ENCODE measurements around the gene ZNF501. TPM values are rescaled to one million over a fixed set of nuclear protein-coding genes. Genes with fewer than 3 reads are reported as not detected.
A peak's percentile ranks its signal among the peaks of the same experiment; 100 is the strongest.

The ZNF501 gene
- total RNA-seq, 1 experiment from 2014 or later = 4.9 TPM

DNA sequence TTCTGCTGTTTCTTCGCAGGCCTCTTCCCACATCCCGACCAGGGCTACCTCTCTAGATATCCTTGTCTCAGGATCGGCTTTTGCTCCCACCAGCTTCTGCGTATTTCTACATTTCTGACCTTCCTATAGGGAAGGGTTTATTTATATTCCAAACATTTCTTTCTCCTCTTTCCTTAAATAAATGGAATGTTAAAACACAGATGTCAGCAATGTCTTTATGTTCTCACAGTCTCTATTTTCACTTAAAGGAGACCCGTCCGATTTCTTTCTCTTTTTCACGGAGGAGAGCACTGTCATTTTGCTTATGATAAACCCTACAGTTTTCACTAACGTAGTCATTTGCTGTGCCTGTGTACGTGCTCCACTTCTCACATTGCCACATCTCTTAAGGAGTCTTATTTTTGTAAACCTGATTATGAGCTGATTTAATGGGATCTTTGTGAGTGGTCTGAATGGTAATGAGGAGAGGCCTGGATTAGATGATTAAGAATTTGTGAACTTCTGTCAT, 32.8 kb downstream of the ZNF501 start:
- Histone ChIP-seq H3K14ac (ENCODE audit: insufficient read depth, low read length) (peak overlapping the region; percentile 98), H2BK20ac (ENCODE audit: low read depth, low read length, poor library complexity, severe bottlenecking) (no peak overlapping the region), H2BK120ac (ENCODE audit: low read depth, low read length, poor library complexity, severe bottlenecking) (no peak overlapping the region), H4K5ac (ENCODE audit: insufficient read length, low read depth, low read length) (no peak overlapping the region), H3K27ac (ENCODE audit: insufficient read length, low read depth, low read length) (peak overlapping the region; percentile 77), H3K9ac (ENCODE audit: extremely low read depth, insufficient read length, low read length) (peak overlapping the region; percentile 92), H3K27me3 (ENCODE audit: insufficient read depth, low read length) (no peaks in the 10 kb centered on the region), H4K20me1 (ENCODE audit: control insufficient read depth, insufficient read depth, insufficient read length) (no peaks in the 10 kb centered on the region), H2BK5ac (ENCODE audit: insufficient read length, low read length) (no peak overlapping the region), H3T11ph (ENCODE audit: low read length) (no peak overlapping the region), H3K9me3 (ENCODE audit: control insufficient read depth, low read depth, low read length) (peaks cover 3% of the 10 kb centered on the region), H3K23ac (ENCODE audit: insufficient read length, low read depth, low read length) (no peak overlapping the region), H2AK5ac (ENCODE audit: insufficient read length, low read length) (no peak overlapping the region), H3K79me2 (ENCODE audit: insufficient read depth, low read length) (peaks cover 17% of the 10 kb centered on the region; the same call in 1 of the 2 replicates), H4K8ac (replicated peaks; ENCODE audit: insufficient read length, low read depth, low read length) (no peak overlapping the region), H2BK15ac (ENCODE audit: low read depth, low read length) (no peak overlapping the region), H3K79me1 (ENCODE audit: insufficient read depth, low read depth, low read length, poor library complexity, severe bottlenecking) (peaks cover 6% of the 10 kb centered on the region), H3K4me2 (ENCODE audit: insufficient read depth, insufficient read length, low read length) (peak overlapping the region; percentile 78), H3K4ac (ENCODE audit: low read depth, low read length) (no peak overlapping the region; the same call in 1 of the 2 replicates), H3K18ac (ENCODE audit: insufficient read length, low read depth, low read length) (peak overlapping the region; percentile 97), H3K4me1 (ENCODE audit: insufficient read depth, low read length) (no peaks in the 10 kb centered on the region), H4K91ac (ENCODE audit: insufficient read length, low read depth, low read length) (no peak overlapping the region), H3K56ac (ENCODE audit: insufficient read length, low read depth, low read length) (no peak overlapping the region), H3K23me2 (ENCODE audit: insufficient read length, low read depth, low read length, poor library complexity, severe bottlenecking) (peaks cover 3% of the 10 kb centered on the region), H2BK12ac (ENCODE audit: insufficient read length, low read depth, low read length) (no peak overlapping the region), H2AFZ (ENCODE audit: low read length) (no peak overlapping the region)
- TF ChIP-seq, protein P1, sequence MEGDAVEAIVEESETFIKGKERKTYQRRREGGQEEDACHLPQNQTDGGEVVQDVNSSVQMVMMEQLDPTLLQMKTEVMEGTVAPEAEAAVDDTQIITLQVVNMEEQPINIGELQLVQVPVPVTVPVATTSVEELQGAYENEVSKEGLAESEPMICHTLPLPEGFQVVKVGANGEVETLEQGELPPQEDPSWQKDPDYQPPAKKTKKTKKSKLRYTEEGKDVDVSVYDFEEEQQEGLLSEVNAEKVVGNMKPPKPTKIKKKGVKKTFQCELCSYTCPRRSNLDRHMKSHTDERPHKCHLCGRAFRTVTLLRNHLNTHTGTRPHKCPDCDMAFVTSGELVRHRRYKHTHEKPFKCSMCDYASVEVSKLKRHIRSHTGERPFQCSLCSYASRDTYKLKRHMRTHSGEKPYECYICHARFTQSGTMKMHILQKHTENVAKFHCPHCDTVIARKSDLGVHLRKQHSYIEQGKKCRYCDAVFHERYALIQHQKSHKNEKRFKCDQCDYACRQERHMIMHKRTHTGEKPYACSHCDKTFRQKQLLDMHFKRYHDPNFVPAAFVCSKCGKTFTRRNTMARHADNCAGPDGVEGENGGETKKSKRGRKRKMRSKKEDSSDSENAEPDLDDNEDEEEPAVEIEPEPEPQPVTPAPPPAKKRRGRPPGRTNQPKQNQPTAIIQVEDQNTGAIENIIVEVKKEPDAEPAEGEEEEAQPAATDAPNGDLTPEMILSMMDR (conservative IDR thresholded peaks at IDR 0.05) = no peak
- H3K27ac Mint-ChIP-seq = peak overlapping the region; percentile 98 to 100 (median 99)
- H3K27me3 Mint-ChIP-seq (ENCODE audit: low read depth) = no peaks in the 10 kb centered on the region
- H3K9me3 Mint-ChIP-seq = peaks cover 28 to 54% of the 10 kb centered on the region in 2 experiments
- DNase-seq = no peak
- H3K4me1 Mint-ChIP-seq = peaks cover 9 to 30% of the 10 kb centered on the region in 2 experiments
- peak overlapping the region; percentile 93 to 95 for H3K4me3 Mint-ChIP-seq
- whole genome bisulfite sequencing (ENCODE audit: extremely low coverage, insufficient read length, low lambda C conversion rate) = no CpG with 5 or more reads among the region's 9 CpGs
- peaks cover 56 to 64% (median 63%) of the 10 kb centered on the region in 3 experiments for H3K36me3 Mint-ChIP-seq (ENCODE audit: insufficient read depth in 1 of 3, low read depth in 3 of 3)

Data from H9 (cell line).